Kidney (tissue), 14 donors: ENCODE measurements around the gene SPATA9. TPM values are rescaled to one million over a fixed set of nuclear protein-coding genes. Genes with fewer than 3 reads are reported as not detected.

ENCODE experiments used
- DNase-seq, 5 donors: peaks; one replicate each; pipeline ENCODE4 v3.0.0-alpha.2; 2013 to 2020
- FAIRE-seq: peaks from 2 replicates; lab custom pipeline; 2012; peaks lifted over from hg19 to GRCh38; lab: Jason Lieb, UNC
- H3K27ac ChIP-seq, 2 donors: one replicate each; pipeline ENCODE4 v1.7.0; 2013; ENCODE audit warnings: low read depth in 2 of 2, low read length in 2 of 2, inconsistent platforms in 1 of 2
- H3K27me3 ChIP-seq: one replicate; pipeline ENCODE4 v1.7.1; 2013; ENCODE audit warnings: low read length, inconsistent platforms; ENCODE audit not compliant: control insufficient read depth, insufficient read depth
- H3K36me3 ChIP-seq, 3 donors: one replicate each; pipeline versions ENCODE4 v1.7.0 to v1.7.1; 2013; ENCODE audit warnings: low read length in 3 of 3, control low read depth in 1 of 3, inconsistent platforms in 1 of 3; ENCODE audit not compliant: insufficient read depth in 3 of 3, control insufficient read depth in 2 of 3
- H3K4me1 ChIP-seq, 3 donors: one replicate each; pipeline versions ENCODE4 v1.7.0 to v1.7.1; 2013; ENCODE audit warnings: low read length in 3 of 3, inconsistent platforms in 1 of 3, low read depth in 1 of 3; ENCODE audit not compliant: control insufficient read depth in 2 of 3, insufficient read depth in 2 of 3
- H3K4me3 ChIP-seq, 3 donors: one replicate each; pipeline versions ENCODE4 v1.7.0 to v1.8.1; 2013; ENCODE audit warnings: low read length in 3 of 3, control low read depth in 1 of 3, inconsistent platforms in 1 of 3
- H3K9ac ChIP-seq, 3 donors: one replicate each; pipeline versions ENCODE4 v1.7.0 to v1.7.1; 2013; ENCODE audit warnings: low read length in 3 of 3, control low read depth in 1 of 3, inconsistent platforms in 1 of 3
- H3K9me3 ChIP-seq, 3 donors: one replicate each; pipeline versions ENCODE4 v1.7.0 to v1.7.1; 2013; ENCODE audit warnings: low read length in 3 of 3, control low read depth in 1 of 3, inconsistent platforms in 1 of 3; ENCODE audit not compliant: control insufficient read depth in 2 of 3, insufficient read depth in 1 of 3
- CTCF ChIP-seq: IDR thresholded peaks from 3 replicates; pipeline ENCODE4 v1.5.1; 2012; ENCODE audit warnings: mild to moderate bottlenecking, moderate library complexity, borderline replicate concordance; ENCODE audit not compliant: insufficient read depth; ENCODE audit errors: extremely low read depth
- intact Hi-C: fragments of 100-400 bp; cut with DNase I; formaldehyde crosslinking; loops from one replicate; pipeline ENCODE4 v1.11.1; 2022
- polyA plus RNA-seq: library from polyadenylated mRNA; stranded (reverse); fragments of 350-450 nt; fragmentation: Illumina TruSeq; extraction: RNeasy Lipid Tissue Mini Kit (QIAGEN cat#74804); gene quantifications from one replicate; pipeline ENCODE4 v1.2.3, GENCODE V29; 2014; ENCODE audit warnings: low read depth, low replicate concordance; ENCODE audit not compliant: insufficient read depth
- total RNA-seq: library from RNA; stranded (reverse); fragmentation: NEBNext Ultra II Directional; extraction: Animal tissue kit (Norgen Biotek cat#: 25700); gene quantifications from one replicate; pipeline ENCODE4 v1.2.1, GENCODE V29; 2021
- donor health status: control.
- donor health status: control.
- donor health status: control.
- donor health status: control.
- donor health status: control.
- donor health status: DM: yes; HTN: yes; CAD: no.
- donor health status: Normal renal cell carcinoma (clear cell type).

SPATA9 gene
- total and polyA plus RNA-seq, 2 donors from 2014 or later: 1.0 to 1.1 TPM

GRCh38 chr5:95668728-95669127 lies 14.1 kb downstream of the SPATA9 start:
- no peak for FAIRE-seq
- no peak overlapping the region for H3K9ac ChIP-seq
- no peak overlapping the region for H3K4me3 ChIP-seq
- no peak for TF ChIP-seq CTCF
- intact Hi-C loops: no loop called here
- H3K27me3 ChIP-seq: no peaks in the 10 kb centered on the region
- H3K9me3 ChIP-seq: no peaks in the 10 kb centered on the region
- DNase-seq: no peak
- H3K36me3 ChIP-seq: no peaks in the 10 kb centered on the region
- no peak overlapping the region for H3K27ac ChIP-seq
- H3K4me1 ChIP-seq: peaks cover 0 to 2% (median 0%) of the 10 kb centered on the region in 3 donors

GRCh38 chr5:95668216-95668615 lies 14.6 kb downstream of the SPATA9 start:
- no peak for DNase-seq
- TF ChIP-seq CTCF: no peak
- H3K36me3 ChIP-seq: no peaks in the 10 kb centered on the region
- FAIRE-seq: no peak
- intact Hi-C loops: no loop called here
- no peak overlapping the region for H3K4me3 ChIP-seq
- no peak overlapping the region for H3K27ac ChIP-seq
- H3K27me3 ChIP-seq: no peaks in the 10 kb centered on the region
- peaks cover 0 to 2% (median 0%) of the 10 kb centered on the region in 3 donors for H3K4me1 ChIP-seq
- no peak overlapping the region for H3K9ac ChIP-seq
- H3K9me3 ChIP-seq: no peaks in the 10 kb centered on the region

- Histone ChIP-seq H3K4me1 (peaks cover 0 to 2% (median 0%) of the 10 kb centered on the region in 3 donors), H3K9me3 (no peaks in the 10 kb centered on the region), H3K36me3 (no peaks in the 10 kb centered on the region), H3K27me3 (no peaks in the 10 kb centered on the region), H3K4me3 (no peak overlapping the region), H3K9ac (no peak overlapping the region), H3K27ac (no peak overlapping the region)
- DNase-seq (no peak), FAIRE-seq (no peak)
- intact Hi-C loops: no loop called here
- no peak for TF ChIP-seq CTCF
These were observed 15.1 kb downstream of the SPATA9 start for GRCh38 chr5:95667678-95668077.

GRCh38 chr5:95667061-95667618 lies 15.7 kb downstream of the SPATA9 start:
- Histone ChIP-seq H3K4me3 (no peak overlapping the region), H3K4me1 (peaks cover 0 to 2% (median 0%) of the 10 kb centered on the region in 3 donors), H3K9ac (no peak overlapping the region), H3K27ac (no peak overlapping the region), H3K27me3 (no peaks in the 10 kb centered on the region), H3K9me3 (no peaks in the 10 kb centered on the region), H3K36me3 (no peaks in the 10 kb centered on the region)
- DNase-seq (no peak), FAIRE-seq (no peak)
- no peak for TF ChIP-seq CTCF
- intact Hi-C loops: no loop called here
